Stomach (tissue), 4 donors: ENCODE measurements around the gene CTR9.

Source experiments
- CTCF ChIP-seq, 7 experiments: fragments of 450-650 bp in 4 of 7; fragments of 200-600 bp in 3 of 7; sonication (generic) in 3 of 7; IDR thresholded peaks; one replicate each; pipeline ENCODE4 v1.5.1; 2016 to 2019; ENCODE audit warnings: antibody characterized with exemption in 7 of 7, control low read depth in 2 of 7, mild to moderate bottlenecking in 1 of 7
- EP300 ChIP-seq: sonication (generic); formaldehyde crosslinking; IDR thresholded peaks from one replicate; pipeline ENCODE4 v1.6.1; 2017; ENCODE audit warnings: antibody characterized with exemption
- POLR2AphosphoS5 ChIP-seq, 3 donors: sonication (generic); formaldehyde crosslinking; IDR thresholded peaks; one replicate each; pipeline ENCODE4 v1.6.1; 2016; ENCODE audit warnings: antibody characterized with exemption in 3 of 3

DNA sequence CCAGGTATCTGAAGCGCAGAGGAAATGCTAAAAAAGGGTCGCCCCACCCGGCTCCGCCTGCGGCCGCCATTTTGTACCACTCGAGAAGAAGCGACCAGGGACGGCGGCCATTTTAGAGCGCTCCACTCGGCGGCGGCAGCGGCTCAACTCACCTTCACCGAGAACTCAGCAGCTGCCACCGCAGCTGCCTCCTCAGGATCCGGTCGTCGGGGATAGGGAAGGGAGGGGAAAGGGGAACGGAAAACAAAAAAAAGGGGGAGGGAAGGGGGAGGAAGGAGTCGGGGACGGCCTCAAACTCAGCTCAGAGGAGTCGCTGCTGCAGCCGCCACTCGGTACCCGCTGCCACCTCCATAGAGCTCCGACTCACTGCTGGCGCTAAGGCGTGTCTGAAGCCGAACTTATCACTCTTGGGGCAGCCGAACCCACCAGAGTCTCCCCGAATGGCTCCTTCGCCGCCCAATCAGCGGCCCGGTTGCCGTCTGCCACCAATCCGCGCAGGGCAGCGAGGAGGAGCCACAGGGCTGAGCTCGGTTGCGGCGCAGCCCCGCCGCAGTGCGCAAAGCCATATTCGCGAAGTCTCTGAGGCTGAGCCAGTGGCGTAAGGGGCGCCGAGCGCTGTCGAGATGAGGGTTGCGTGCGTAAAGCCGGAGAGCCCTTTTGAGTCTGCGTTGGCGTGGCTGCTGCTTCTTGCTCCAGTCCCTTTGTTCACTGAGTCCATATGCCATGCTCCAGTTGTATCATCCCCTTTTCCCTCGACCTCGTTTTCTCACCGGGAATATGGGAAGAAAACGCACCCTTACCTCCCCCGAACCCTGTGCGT lies 57.7 kb downstream of the CTR9 start, which contains the start of gene EIF4G2:
- TF ChIP-seq POLR2AphosphoS5 (IDR thresholded peaks at IDR 0.05) (peak; percentile 94 to 100 (median 100)), EP300 (no peak), CTCF (IDR thresholded peaks at IDR 0.05) (peak in 1 of 7 experiments; percentile 17)
